ENCODE results near the gene FBXL7. TPM values are rescaled to one million over a fixed set of nuclear protein-coding genes. Genes with fewer than 3 reads are reported as not detected.

Gene FBXL7
- total RNA-seq, 1 donor from 2014 or later = 13.3 TPM

DNA sequence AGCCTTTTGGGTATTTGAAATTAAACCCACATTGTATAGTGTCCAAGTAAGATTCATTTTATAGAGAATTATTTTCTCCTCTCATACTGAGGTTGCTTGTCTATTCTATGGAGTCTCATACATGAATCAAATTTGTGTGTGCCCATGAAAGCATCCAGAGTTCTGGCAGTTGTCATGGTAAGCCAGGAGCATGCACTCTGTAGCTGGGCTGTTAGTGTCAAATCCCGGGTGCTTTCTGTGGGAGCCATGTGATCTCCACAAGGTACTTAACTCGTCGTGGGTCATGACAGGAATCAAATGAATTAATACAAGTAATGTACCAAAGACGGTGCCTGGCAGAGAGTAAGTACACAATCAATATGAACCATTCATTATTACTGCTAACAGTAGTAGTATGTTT lies 58.7 kb downstream of the FBXL7 start:
- Histone ChIP-seq H3K27ac (no peak overlapping the region), H3K4me1 (no peaks in the 10 kb centered on the region), H3K27me3 (no peaks in the 10 kb centered on the region), H3K4me3 (no peak overlapping the region), H3K36me3 (no peaks in the 10 kb centered on the region), H3K9me3 (no peaks in the 10 kb centered on the region)
- ATAC-seq = no peak
- no peak for DNase-seq
- TF ChIP-seq, protein P1, sequence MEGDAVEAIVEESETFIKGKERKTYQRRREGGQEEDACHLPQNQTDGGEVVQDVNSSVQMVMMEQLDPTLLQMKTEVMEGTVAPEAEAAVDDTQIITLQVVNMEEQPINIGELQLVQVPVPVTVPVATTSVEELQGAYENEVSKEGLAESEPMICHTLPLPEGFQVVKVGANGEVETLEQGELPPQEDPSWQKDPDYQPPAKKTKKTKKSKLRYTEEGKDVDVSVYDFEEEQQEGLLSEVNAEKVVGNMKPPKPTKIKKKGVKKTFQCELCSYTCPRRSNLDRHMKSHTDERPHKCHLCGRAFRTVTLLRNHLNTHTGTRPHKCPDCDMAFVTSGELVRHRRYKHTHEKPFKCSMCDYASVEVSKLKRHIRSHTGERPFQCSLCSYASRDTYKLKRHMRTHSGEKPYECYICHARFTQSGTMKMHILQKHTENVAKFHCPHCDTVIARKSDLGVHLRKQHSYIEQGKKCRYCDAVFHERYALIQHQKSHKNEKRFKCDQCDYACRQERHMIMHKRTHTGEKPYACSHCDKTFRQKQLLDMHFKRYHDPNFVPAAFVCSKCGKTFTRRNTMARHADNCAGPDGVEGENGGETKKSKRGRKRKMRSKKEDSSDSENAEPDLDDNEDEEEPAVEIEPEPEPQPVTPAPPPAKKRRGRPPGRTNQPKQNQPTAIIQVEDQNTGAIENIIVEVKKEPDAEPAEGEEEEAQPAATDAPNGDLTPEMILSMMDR (IDR thresholded peaks at IDR 0.05) = no peak
- intact Hi-C loops (cut with DNase I) = no loop called here

DNA sequence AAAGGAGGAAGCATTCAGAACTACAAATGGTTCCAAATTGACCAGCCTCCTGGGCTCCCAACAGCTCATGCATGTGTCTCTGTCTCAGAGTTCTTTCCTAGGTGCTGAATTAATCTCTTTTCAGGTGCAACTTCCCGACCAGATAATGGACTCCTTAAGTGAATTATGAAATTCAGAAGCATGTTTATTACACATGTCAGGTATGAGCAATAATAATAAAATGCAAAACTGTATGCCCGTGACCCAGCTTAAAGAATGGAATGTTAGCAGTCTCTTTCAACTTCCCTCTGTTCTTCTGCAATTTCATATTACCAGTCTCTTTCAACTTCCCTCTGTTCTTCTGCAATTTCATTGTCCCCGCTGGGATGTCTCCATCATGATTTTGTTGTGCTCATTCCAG lies 60.4 kb downstream of the FBXL7 start:
- TF ChIP-seq, protein P1 (IDR thresholded peaks at IDR 0.05) = no peak
- Histone ChIP-seq H3K4me3 (no peak overlapping the region), H3K36me3 (no peaks in the 10 kb centered on the region), H3K27ac (no peak overlapping the region), H3K27me3 (no peaks in the 10 kb centered on the region), H3K9me3 (no peaks in the 10 kb centered on the region), H3K4me1 (no peaks in the 10 kb centered on the region)
- ATAC-seq (no peak), DNase-seq (no peak)
- intact Hi-C loops (cut with DNase I) = no loop called here

DNA sequence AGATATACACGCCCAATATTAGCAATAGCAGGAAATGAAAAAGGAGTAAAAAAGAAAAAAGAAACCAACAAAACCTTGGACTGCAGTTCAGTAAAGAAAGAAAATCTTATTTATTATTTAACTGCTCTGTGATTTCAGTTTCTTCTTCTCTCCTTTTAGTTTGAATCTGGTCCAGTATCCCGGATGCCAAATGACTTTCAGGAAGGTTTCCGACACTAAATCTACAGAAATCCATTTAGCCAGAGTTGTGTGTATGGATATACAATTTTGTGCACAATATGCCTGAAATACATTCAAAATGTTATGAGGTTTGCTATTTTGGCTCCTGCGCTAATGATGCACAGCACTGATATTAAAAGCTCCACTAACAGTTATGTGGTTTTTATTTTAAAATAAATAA lies 64.5 kb downstream of the FBXL7 start:
- intact Hi-C loops (cut with DNase I) = no loop called here
- Histone ChIP-seq H3K36me3 (no peaks in the 10 kb centered on the region), H3K27me3 (no peaks in the 10 kb centered on the region), H3K27ac (no peak overlapping the region), H3K4me3 (no peak overlapping the region), H3K4me1 (no peaks in the 10 kb centered on the region), H3K9me3 (no peaks in the 10 kb centered on the region)
- no peak for ATAC-seq
- no peak for DNase-seq
- TF ChIP-seq, protein P1 (IDR thresholded peaks at IDR 0.05) = no peak

DNA sequence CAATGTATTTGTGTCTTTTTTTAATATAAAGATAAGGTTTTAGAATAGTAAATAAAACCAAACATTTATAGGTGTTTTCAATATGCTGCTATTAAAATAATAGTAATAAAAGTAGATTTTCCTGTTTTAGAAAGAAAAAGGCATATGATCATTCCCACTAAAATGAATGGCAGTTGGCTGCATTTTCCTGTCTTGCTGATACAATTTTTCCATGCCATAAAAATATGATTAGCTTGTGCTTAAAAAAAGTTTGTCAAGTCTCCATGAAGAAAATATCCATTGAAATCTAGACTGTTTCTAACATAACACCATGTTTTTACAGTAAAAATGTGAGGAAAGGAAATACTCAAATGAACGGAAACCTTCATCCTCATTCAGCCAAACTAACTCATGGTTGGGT lies 65.0 kb downstream of the FBXL7 start:
- Histone ChIP-seq H3K27ac (no peak overlapping the region), H3K9me3 (no peaks in the 10 kb centered on the region), H3K4me1 (no peaks in the 10 kb centered on the region), H3K36me3 (no peaks in the 10 kb centered on the region), H3K4me3 (no peak overlapping the region), H3K27me3 (no peaks in the 10 kb centered on the region)
- ATAC-seq = no peak
- TF ChIP-seq, protein P1 (IDR thresholded peaks at IDR 0.05) = no peak
- intact Hi-C loops (cut with DNase I) = no loop called here
- DNase-seq = no peak

DNA sequence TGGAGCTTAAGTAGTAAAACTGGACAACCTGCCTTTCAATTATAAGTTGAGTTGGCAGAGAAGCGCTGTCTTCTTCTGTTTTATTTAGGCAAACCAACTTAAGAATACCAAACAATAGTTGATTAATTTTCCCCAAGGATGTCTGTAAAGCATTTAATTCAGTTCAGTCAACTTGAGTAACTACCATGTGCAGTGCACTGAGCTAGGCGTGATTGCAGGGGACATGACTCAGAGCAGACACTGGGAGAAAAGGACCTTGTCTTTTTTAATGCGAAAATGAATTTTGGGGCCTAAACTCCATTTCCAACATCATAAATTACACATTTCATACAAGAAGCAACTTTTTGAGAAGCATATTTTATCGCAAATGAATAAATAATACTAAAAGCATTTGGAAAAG lies 66.3 kb downstream of the FBXL7 start:
- ATAC-seq (no peak), DNase-seq (no peak)
- Histone ChIP-seq H3K36me3 (no peaks in the 10 kb centered on the region), H3K4me3 (no peak overlapping the region), H3K27me3 (no peaks in the 10 kb centered on the region), H3K4me1 (no peaks in the 10 kb centered on the region), H3K9me3 (no peaks in the 10 kb centered on the region), H3K27ac (no peak overlapping the region)
- intact Hi-C loops (cut with DNase I) = no loop called here
- TF ChIP-seq, protein P1 (IDR thresholded peaks at IDR 0.05) = no peak

DNA sequence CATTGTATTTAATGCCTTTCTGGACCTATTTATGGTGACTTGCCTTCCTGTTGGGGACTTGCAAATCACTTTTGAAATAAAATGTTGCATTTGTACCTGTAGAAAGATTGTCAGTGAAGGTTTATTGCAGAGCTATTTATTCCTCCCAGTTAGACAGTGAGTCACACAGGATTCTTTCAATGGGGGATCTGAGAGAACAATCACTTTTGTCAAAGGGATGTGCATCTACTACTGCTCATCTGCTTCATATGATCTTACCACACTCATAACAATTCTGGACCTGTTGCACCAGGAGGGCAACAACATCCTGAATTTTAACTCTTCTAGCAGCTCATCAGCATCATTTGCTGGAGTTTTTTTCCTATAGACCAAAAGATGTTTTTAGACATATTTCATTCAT lies 66.8 kb downstream of the FBXL7 start:
- H3K4me3 ChIP-seq = no peak overlapping the region
- DNase-seq (no peak), ATAC-seq (no peak)
- H3K27ac ChIP-seq = no peak overlapping the region
- TF ChIP-seq, protein P1 (IDR thresholded peaks at IDR 0.05) = no peak
- H3K27me3 ChIP-seq = no peaks in the 10 kb centered on the region
- intact Hi-C loops (cut with DNase I) = no loop called here
- no peaks in the 10 kb centered on the region for H3K4me1 ChIP-seq
- H3K36me3 ChIP-seq = no peaks in the 10 kb centered on the region
- no peaks in the 10 kb centered on the region for H3K9me3 ChIP-seq
